GM12878 (cell line): ENCODE results near the gene RAD9A.

Experiments
- ESRRA ChIP-seq: IDR thresholded peaks from 2 replicates; pipeline ENCODE4 v1.6.1; 2012; ENCODE audit warnings: mild to moderate bottlenecking, low read length, improper control_type of control experiment
- RAD21 ChIP-seq: IDR thresholded peaks from 2 replicates; pipeline ENCODE4 v1.6.1; 2011; ENCODE audit warnings: mild to moderate bottlenecking, low read depth, low read length, moderate library complexity; ENCODE audit not compliant: insufficient read depth
- SMC3 ChIP-seq: IDR thresholded peaks from 2 replicates; pipeline ENCODE4 v1.6.1; 2011; ENCODE audit warnings: low read length, improper control_type of control experiment, borderline replicate concordance
- TF ChIP-seq, protein P1 (sequence below), 3 experiments: IDR thresholded peaks in 2 of 3; conservative IDR thresholded peaks in 1 of 3; 2 replicates each; pipeline ENCODE4 v1.5.1; 2011; ENCODE audit warnings: low read depth in 3 of 3, low read length in 3 of 3, mild to moderate bottlenecking in 3 of 3, control low read depth in 2 of 3, moderate library complexity in 2 of 3, inconsistent platforms in 1 of 3, mixed read lengths in 1 of 3; ENCODE audit not compliant: control insufficient read depth in 2 of 3, insufficient read depth in 1 of 3; ENCODE audit errors: extremely low read depth in 1 of 3

DNA sequence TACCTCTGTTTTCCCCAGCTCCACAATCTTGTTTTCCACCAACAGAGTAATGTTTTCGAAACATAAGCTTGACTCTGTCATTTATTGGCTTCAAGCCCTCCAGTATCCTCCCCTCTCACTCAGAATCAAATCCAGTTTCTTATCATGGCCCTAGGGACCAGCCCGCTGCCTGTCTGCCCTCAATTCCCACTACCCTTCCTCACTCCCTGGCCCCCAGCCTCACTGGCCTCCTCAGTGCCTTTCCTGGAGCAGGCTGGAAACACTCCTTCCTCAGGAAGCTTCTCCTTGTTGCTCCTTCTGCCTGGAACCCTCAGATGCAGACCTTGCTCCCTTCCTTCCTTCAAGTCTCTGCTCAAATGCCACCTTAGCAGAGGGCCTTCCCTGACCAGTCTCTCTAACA is 42.3 kb upstream of the RAD9A start:
- TF ChIP-seq, protein P1, sequence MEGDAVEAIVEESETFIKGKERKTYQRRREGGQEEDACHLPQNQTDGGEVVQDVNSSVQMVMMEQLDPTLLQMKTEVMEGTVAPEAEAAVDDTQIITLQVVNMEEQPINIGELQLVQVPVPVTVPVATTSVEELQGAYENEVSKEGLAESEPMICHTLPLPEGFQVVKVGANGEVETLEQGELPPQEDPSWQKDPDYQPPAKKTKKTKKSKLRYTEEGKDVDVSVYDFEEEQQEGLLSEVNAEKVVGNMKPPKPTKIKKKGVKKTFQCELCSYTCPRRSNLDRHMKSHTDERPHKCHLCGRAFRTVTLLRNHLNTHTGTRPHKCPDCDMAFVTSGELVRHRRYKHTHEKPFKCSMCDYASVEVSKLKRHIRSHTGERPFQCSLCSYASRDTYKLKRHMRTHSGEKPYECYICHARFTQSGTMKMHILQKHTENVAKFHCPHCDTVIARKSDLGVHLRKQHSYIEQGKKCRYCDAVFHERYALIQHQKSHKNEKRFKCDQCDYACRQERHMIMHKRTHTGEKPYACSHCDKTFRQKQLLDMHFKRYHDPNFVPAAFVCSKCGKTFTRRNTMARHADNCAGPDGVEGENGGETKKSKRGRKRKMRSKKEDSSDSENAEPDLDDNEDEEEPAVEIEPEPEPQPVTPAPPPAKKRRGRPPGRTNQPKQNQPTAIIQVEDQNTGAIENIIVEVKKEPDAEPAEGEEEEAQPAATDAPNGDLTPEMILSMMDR (IDR thresholded peaks at IDR 0.05 in 2 of 3, conservative IDR thresholded peaks at IDR 0.05 in 1 of 3; ENCODE audit: control insufficient read depth in 2 of 3, extremely low read depth in 1 of 3, insufficient read depth in 1 of 3, low read depth in 3 of 3, low read length in 3 of 3): no peak
- TF ChIP-seq SMC3: no peak
- no peak for TF ChIP-seq RAD21
- no peak for TF ChIP-seq ESRRA
